Heart right ventricle (tissue), 16 donors: ENCODE data around the gene GRM7. TPM values are rescaled to one million over a fixed set of nuclear protein-coding genes. Genes with fewer than 3 reads are reported as not detected.

Experiments used
- ATAC-seq, 8 donors: fragments of 200-7000 bp; cut with Tn5 transposase; one replicate each; pipeline ENCODE4 v1.9.1; 2020; ENCODE audit warnings: mild to moderate bottlenecking in 8 of 8, moderate library complexity in 8 of 8, moderate number of reproducible peaks in 1 of 8
- DNase-seq, 2 donors: peaks; one replicate each; pipeline ENCODE4 v3.0.0-alpha.2; 2020
- H3K27ac ChIP-seq, 10 donors: fragments of 200-600 bp; sonication (generic) in 2 of 10; one replicate each; pipeline versions ENCODE4 v1.5.0 to v1.8.0; 2020 to 2022; ENCODE audit warnings: mild to moderate bottlenecking in 3 of 10
- H3K27me3 ChIP-seq, 7 donors: fragments of 200-600 bp; one replicate each; pipeline ENCODE4 v1.8.0; 2021 to 2022; ENCODE audit warnings: mild to moderate bottlenecking in 2 of 7
- H3K36me3 ChIP-seq, 9 donors: fragments of 200-600 bp; sonication (generic) in 1 of 9; one replicate each; pipeline versions ENCODE4 v1.5.0 to v1.8.0; 2020 to 2022; ENCODE audit warnings: mild to moderate bottlenecking in 2 of 9
- H3K4me1 ChIP-seq, 9 donors: fragments of 200-600 bp; sonication (generic) in 1 of 9; one replicate each; pipeline versions ENCODE4 v1.5.0 to v1.8.0; 2020 to 2022; ENCODE audit warnings: mild to moderate bottlenecking in 4 of 9
- H3K4me3 ChIP-seq, 10 donors: fragments of 200-600 bp; sonication (generic) in 2 of 10; one replicate each; pipeline versions ENCODE4 v1.5.0 to v1.8.0; 2020 to 2022; ENCODE audit warnings: mild to moderate bottlenecking in 7 of 10, moderate library complexity in 2 of 10
- H3K9me3 ChIP-seq, 11 donors: fragments of 200-600 bp in 10 of 11; sonication (generic) in 2 of 11; one replicate each; pipeline versions ENCODE4 v1.5.0 to v1.8.0; 2013 to 2022; ENCODE audit warnings: mild to moderate bottlenecking in 2 of 11, control low read depth in 1 of 11, moderate library complexity in 1 of 11
- CTCF ChIP-seq, 9 donors: fragments of 200-600 bp; sonication (generic) in 2 of 9; IDR thresholded peaks; one replicate each; pipeline versions ENCODE4 v1.5.0 to v1.8.0; 2021 to 2022; ENCODE audit warnings: antibody characterized with exemption in 9 of 9, mild to moderate bottlenecking in 5 of 9, moderate library complexity in 1 of 9
- WGBS, 2 donors: extraction: QIAGEN DNeasy Blood & Tissue Kit; methylation state at CpG; one replicate each; pipeline ENCODE4 v1.1.7; 2013; ENCODE audit warnings: inconsistent platforms in 1 of 2; 5-methylcytosine and 5-hydroxymethylcytosine counted together
- intact Hi-C, 10 donors: fragments of 100-400 bp; cut with DNase I; formaldehyde crosslinking; loops; one replicate each; pipeline versions ENCODE4 v1.11.1 to v1.14.2; 2022
- polyA plus RNA-seq, 2 donors: library from polyadenylated mRNA; stranded (reverse); fragments of 200-250 nt; gene quantifications; one replicate each; pipeline ENCODE4 v1.2.3, GENCODE V29; 2013
- total RNA-seq, 10 donors: library from RNA; stranded (reverse); fragmentation: NEBNext Ultra II Directional in 3 of 10; extraction: Animal tissue kit (Norgen Biotek cat#: 25700) in 3 of 10; gene quantifications; one replicate each; pipeline versions ENCODE4 v1.2.1 to v1.2.4, GENCODE V29; 2021 to 2023
- donor health status: Arrhythmogenic right ventricular cardiomyopathy.
- donor health status: ischemic (EF 13 %, LVEDD 7.1; RV severe dilation, severe dysfunction).
- donor health status: healthy with polysubstance abuse.
- donor health status: DM: no; HTN: yes; CAD: no.
- donor health status: DM: no; HTN: no; CAD: no.
- donor health status: ischemic (EF 25% LVEDD 6.9; RV normal size, moderate dysfunction).
- donor health status: ischemic (EF 25% LVEDD 5.7; RV mildly dilated, moderate dysfunction).
- donor health status: healthy.
- donor health status: DM: yes; HTN: yes; CAD: no.
- donor health status: Ischemic cardiomyopathy.
- donor health status: ischemic (EF 35%, LVEDD 5.7; RV mildly dilated, moderate dysfunction).
- donor health status: nonischemic (EF 11% LVEDD 7.7; RV severe dilation, severe dysfunction).
- donor health status: DM: yes; HTN: yes; CAD: no.
- donor health status: PGD.
- donor health status: ischemic (EF 29% LVEDD 5.4; RV normal size, mild dysfunction).
- donor health status: nonischemic (EF 23%, LVEDD 6.1; RV moderate dilation, normal function).

The GRM7 gene
- total and polyA plus RNA-seq, 12 donors: not detected

GRCh38 chr3:7428206-7428718, 567.3 kb downstream of the GRM7 start:
- intact Hi-C loops: loop anchor here in 1 of 10 donors (5.0 kb wide), 1 partner anchor 256 kb away; no protein-coding TSS in a partner anchor
- no peak for TF ChIP-seq CTCF (IDR thresholded peaks at IDR 0.05)
- H3K36me3 ChIP-seq: no peaks in the 10 kb centered on the region
- H3K27ac ChIP-seq: no peak overlapping the region
- DNase-seq: no peak
- H3K4me3 ChIP-seq: no peak overlapping the region
- H3K9me3 ChIP-seq: peaks cover 0 to 21% (median 11%) of the 10 kb centered on the region in 11 donors
- no peaks in the 10 kb centered on the region for H3K4me1 ChIP-seq
- ATAC-seq: no peak
- H3K27me3 ChIP-seq: no peaks in the 10 kb centered on the region
- WGBS, 2 donors: 75 to 89% methylated on average over 1 of the region's 1 CpG

- no peak overlapping the region for H3K4me3 ChIP-seq
- no peaks in the 10 kb centered on the region for H3K36me3 ChIP-seq
- ATAC-seq (no peak), DNase-seq (no peak)
- no peaks in the 10 kb centered on the region for H3K4me1 ChIP-seq
- peaks cover 0 to 35% (median 14%) of the 10 kb centered on the region in 11 donors for H3K9me3 ChIP-seq
- no peaks in the 10 kb centered on the region for H3K27me3 ChIP-seq
- no peak overlapping the region for H3K27ac ChIP-seq
- intact Hi-C loops: no loop called here
- no peak for TF ChIP-seq CTCF (IDR thresholded peaks at IDR 0.05)
- WGBS, 2 donors: 86 to 87% methylated on average over 2 of the region's 2 CpGs
Observed at GRCh38 chr3:7432610-7433009, 571.7 kb downstream of the GRM7 start.

GRCh38 chr3:7433073-7433472, 572.2 kb downstream of the GRM7 start:
- H3K36me3 ChIP-seq: no peaks in the 10 kb centered on the region
- no peak for DNase-seq
- intact Hi-C loops: no loop called here
- no peak for ATAC-seq
- H3K27ac ChIP-seq: no peak overlapping the region
- peaks cover 0 to 35% (median 14%) of the 10 kb centered on the region in 11 donors for H3K9me3 ChIP-seq
- no peaks in the 10 kb centered on the region for H3K4me1 ChIP-seq
- H3K4me3 ChIP-seq: no peak overlapping the region
- no peaks in the 10 kb centered on the region for H3K27me3 ChIP-seq
- 90 to 93% methylated on average over 2 of the region's 2 CpGs for WGBS, 2 donors
- no peak for TF ChIP-seq CTCF (IDR thresholded peaks at IDR 0.05)

GRCh38 chr3:7436542-7436941, 575.6 kb downstream of the GRM7 start:
- WGBS, 2 donors: 93 to 94% methylated on average over 1 of the region's 1 CpG
- peaks cover 0 to 39% (median 14%) of the 10 kb centered on the region in 11 donors for H3K9me3 ChIP-seq

More at GRCh38 chr3:7436542-7436941, 575.6 kb downstream of the GRM7 start:
- DNase-seq (no peak), ATAC-seq (no peak)
- no peak for TF ChIP-seq CTCF (IDR thresholded peaks at IDR 0.05)
- Histone ChIP-seq H3K36me3 (no peaks in the 10 kb centered on the region), H3K27ac (no peak overlapping the region), H3K4me1 (no peaks in the 10 kb centered on the region), H3K4me3 (no peak overlapping the region), H3K27me3 (no peaks in the 10 kb centered on the region)
- intact Hi-C loops: no loop called here
